Sigmoid colon (tissue), 7 donors: Measurements from ENCODE around the gene FREY1. TPM values are rescaled to one million over a fixed set of nuclear protein-coding genes. Genes with fewer than 3 reads are reported as not detected.

Source experiments
- DNase-seq: peaks from one replicate; pipeline ENCODE4 v3.0.0-alpha.2; 2019
- H3K27ac ChIP-seq, 4 donors: fragments of 200-600 bp; sonication (generic); one replicate each; pipeline ENCODE4 v1.5.1; 2016 to 2019; ENCODE audit warnings: mild to moderate bottlenecking in 1 of 4
- H3K27me3 ChIP-seq, 3 donors: fragments of 200-600 bp; sonication (generic); one replicate each; pipeline ENCODE4 v1.5.1; 2019; ENCODE audit warnings: mild to moderate bottlenecking in 1 of 3
- H3K36me3 ChIP-seq, 4 donors: fragments of 200-600 bp; sonication (generic); one replicate each; pipeline ENCODE4 v1.5.1; 2016 to 2019
- H3K4me1 ChIP-seq, 4 donors: fragments of 200-600 bp; sonication (generic); one replicate each; pipeline ENCODE4 v1.5.1; 2017 to 2019
- H3K4me3 ChIP-seq, 4 donors: fragments of 200-600 bp; sonication (generic); one replicate each; pipeline ENCODE4 v1.5.1; 2017 to 2019; ENCODE audit warnings: mild to moderate bottlenecking in 2 of 4, moderate library complexity in 1 of 4
- H3K9me3 ChIP-seq, 4 donors: fragments of 200-600 bp in 3 of 4; sonication (generic) in 3 of 4; one replicate each; pipeline versions ENCODE4 v1.5.1 to v1.6.1; 2013 to 2019
- EP300 ChIP-seq, 4 donors: sonication (generic); formaldehyde crosslinking; IDR thresholded peaks; one replicate each; pipeline ENCODE4 v1.6.1; 2017; ENCODE audit warnings: antibody characterized with exemption in 4 of 4
- POLR2A ChIP-seq, 2 donors: fragments of 450-650 bp; IDR thresholded peaks; one replicate each; pipeline ENCODE4 v1.6.1; 2016; ENCODE audit warnings: antibody characterized with exemption in 2 of 2, mild to moderate bottlenecking in 2 of 2, moderate library complexity in 2 of 2
- POLR2AphosphoS5 ChIP-seq, 4 donors: sonication (generic); formaldehyde crosslinking; IDR thresholded peaks; one replicate each; pipeline ENCODE4 v1.6.1; 2017; ENCODE audit warnings: antibody characterized with exemption in 4 of 4
- WGBS, 2 donors: extraction: QIAGEN DNeasy Blood & Tissue Kit; methylation state at CpG; one replicate each; pipeline ENCODE4 v1.1.7; 2013; 5-methylcytosine and 5-hydroxymethylcytosine counted together
- intact Hi-C: fragments of 100-400 bp; cut with DNase I; formaldehyde crosslinking; loops from one replicate; pipeline ENCODE4 v1.15.1; 2023
- polyA plus RNA-seq, 3 donors: library from polyadenylated mRNA; stranded (reverse); fragments of 200-250 nt; gene quantifications; one replicate each; pipeline ENCODE4 v1.2.3, GENCODE V29; 2013
- total RNA-seq, 4 donors: library from RNA; depleted of rRNA; stranded (reverse); fragments of >200 nt; gene quantifications; one replicate each; pipeline ENCODE4 v1.1.0, GENCODE V29; 2016
- TF ChIP-seq, protein P1 (sequence below), 4 experiments: fragments of 450-650 bp in 3 of 4; fragments of 200-600 bp in 1 of 4; IDR thresholded peaks; one replicate each; pipeline ENCODE4 v1.5.1; 2016 to 2019; ENCODE audit warnings: antibody characterized with exemption in 4 of 4, mild to moderate bottlenecking in 3 of 4, moderate library complexity in 2 of 4
- donor health status: healthy with polysubstance abuse.
- donor health status: Bipolar disorder and iron deficiency.
- donor health status: healthy.

The FREY1 gene
- total and polyA plus RNA-seq, 7 donors, result 0.64 to 3.5 (median 2.2) TPM; not detected in 4

DNA sequence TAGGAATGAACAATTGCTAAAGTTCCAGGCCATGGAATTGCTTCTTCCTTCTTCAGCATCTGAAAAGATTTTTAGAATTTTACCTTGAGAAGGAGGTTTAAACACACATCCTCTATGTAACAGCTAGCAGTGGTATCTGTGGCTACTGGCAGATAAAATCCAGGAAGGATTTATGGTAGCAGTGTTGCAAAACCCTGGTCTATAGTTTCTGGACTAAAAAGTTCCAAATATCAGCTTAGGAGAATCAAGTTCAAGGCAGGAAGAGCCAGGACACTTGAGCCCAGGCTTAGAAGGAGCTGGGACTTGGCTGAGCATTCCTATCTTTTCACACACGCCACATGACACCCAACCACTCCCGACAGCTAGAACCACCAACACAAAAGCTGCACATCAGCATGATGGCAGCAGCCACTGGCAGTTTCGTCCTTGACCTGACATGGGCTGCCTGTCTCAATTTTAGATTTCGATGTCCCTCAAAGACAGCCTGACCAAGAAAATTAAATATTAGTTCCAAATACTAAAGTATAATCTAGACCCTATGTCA lies 29.5 kb upstream of the FREY1 start:
- H3K27me3 ChIP-seq, result no peaks in the 10 kb centered on the region
- no peak overlapping the region for H3K27ac ChIP-seq
- H3K36me3 ChIP-seq, result peaks cover 14 to 72% (median 51%) of the 10 kb centered on the region in 4 donors
- TF ChIP-seq POLR2AphosphoS5 (IDR thresholded peaks at IDR 0.05), result no peak
- TF ChIP-seq POLR2A (IDR thresholded peaks at IDR 0.05), result no peak
- TF ChIP-seq, protein P1, sequence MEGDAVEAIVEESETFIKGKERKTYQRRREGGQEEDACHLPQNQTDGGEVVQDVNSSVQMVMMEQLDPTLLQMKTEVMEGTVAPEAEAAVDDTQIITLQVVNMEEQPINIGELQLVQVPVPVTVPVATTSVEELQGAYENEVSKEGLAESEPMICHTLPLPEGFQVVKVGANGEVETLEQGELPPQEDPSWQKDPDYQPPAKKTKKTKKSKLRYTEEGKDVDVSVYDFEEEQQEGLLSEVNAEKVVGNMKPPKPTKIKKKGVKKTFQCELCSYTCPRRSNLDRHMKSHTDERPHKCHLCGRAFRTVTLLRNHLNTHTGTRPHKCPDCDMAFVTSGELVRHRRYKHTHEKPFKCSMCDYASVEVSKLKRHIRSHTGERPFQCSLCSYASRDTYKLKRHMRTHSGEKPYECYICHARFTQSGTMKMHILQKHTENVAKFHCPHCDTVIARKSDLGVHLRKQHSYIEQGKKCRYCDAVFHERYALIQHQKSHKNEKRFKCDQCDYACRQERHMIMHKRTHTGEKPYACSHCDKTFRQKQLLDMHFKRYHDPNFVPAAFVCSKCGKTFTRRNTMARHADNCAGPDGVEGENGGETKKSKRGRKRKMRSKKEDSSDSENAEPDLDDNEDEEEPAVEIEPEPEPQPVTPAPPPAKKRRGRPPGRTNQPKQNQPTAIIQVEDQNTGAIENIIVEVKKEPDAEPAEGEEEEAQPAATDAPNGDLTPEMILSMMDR (IDR thresholded peaks at IDR 0.05), result no peak
- no peak for TF ChIP-seq EP300 (IDR thresholded peaks at IDR 0.05)
- peaks cover 0 to 9% (median 3%) of the 10 kb centered on the region in 4 donors for H3K4me1 ChIP-seq
- DNase-seq, result no peak
- no peaks in the 10 kb centered on the region for H3K9me3 ChIP-seq
- intact Hi-C loops, result no loop called here
- H3K4me3 ChIP-seq, result no peak overlapping the region
- WGBS, 2 donors, result 95 to 96% methylated on average over 4 of the region's 4 CpGs

DNA sequence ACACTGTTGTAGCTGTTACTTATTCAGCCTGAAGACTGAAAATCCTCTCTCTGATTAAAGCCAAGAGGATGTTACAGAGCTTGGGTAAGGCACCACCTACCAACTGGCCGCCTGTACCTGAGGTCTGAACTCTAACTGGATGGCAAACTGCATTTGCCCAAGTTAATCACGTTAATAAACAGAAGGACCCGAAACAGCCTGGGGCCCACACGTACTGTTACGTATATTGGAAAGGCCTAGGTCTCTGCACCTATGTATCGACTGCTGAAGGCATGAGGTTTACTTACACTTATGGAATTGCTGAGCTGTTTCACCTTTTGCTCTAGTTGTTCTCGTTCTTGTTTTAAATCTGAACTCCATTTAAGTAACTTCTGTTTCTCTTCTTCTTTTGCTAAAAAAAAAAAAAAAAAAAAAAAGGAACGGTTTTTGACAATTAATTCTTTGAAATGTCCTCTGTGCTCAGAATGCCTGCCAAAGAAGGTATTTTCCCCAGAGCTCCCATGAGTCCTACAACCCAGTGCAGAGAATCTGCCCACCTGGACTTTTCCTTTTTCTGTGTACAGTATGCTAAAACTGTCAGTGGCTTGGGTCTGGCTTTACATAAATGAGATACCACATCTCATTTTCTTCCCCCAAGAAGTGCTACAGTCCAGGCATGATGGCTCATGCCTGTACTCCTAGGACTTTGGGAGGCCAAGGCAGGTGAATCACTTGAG lies 28.4 kb upstream of the FREY1 start:
- intact Hi-C loops, result no loop called here
- WGBS, 2 donors, result 79 to 92% methylated on average over 8 of the region's 8 CpGs
- TF ChIP-seq POLR2A (IDR thresholded peaks at IDR 0.05) (no peak), EP300 (IDR thresholded peaks at IDR 0.05) (no peak), POLR2AphosphoS5 (IDR thresholded peaks at IDR 0.05) (no peak)
- TF ChIP-seq, protein P1 (IDR thresholded peaks at IDR 0.05), result no peak

GRCh38 chr11:45934580-45935318 lies 27.7 kb upstream of the FREY1 start:
- intact Hi-C loops, result no loop called here
- Histone ChIP-seq H3K9me3 (no peaks in the 10 kb centered on the region), H3K4me1 (peaks cover 0 to 9% (median 3%) of the 10 kb centered on the region in 4 donors), H3K4me3 (no peak overlapping the region), H3K27me3 (no peaks in the 10 kb centered on the region), H3K27ac (no peak overlapping the region), H3K36me3 (peaks cover 14 to 67% (median 53%) of the 10 kb centered on the region in 4 donors)
- no peak for DNase-seq
- TF ChIP-seq POLR2A (IDR thresholded peaks at IDR 0.05) (no peak), EP300 (IDR thresholded peaks at IDR 0.05) (no peak), POLR2AphosphoS5 (IDR thresholded peaks at IDR 0.05) (no peak)
- TF ChIP-seq, protein P1 (IDR thresholded peaks at IDR 0.05), result no peak
- WGBS, 2 donors, result 87 to 88% methylated on average over 12 of the region's 12 CpGs

More for the DNA sequence above, 28.4 kb upstream of the FREY1 start:
- H3K27me3 ChIP-seq, result no peaks in the 10 kb centered on the region
- peaks cover 14 to 67% (median 53%) of the 10 kb centered on the region in 4 donors for H3K36me3 ChIP-seq
- peaks cover 0 to 9% (median 3%) of the 10 kb centered on the region in 4 donors for H3K4me1 ChIP-seq
- no peak overlapping the region for H3K4me3 ChIP-seq
- H3K27ac ChIP-seq, result no peak overlapping the region
- H3K9me3 ChIP-seq, result no peaks in the 10 kb centered on the region
- no peak for DNase-seq

- WGBS, 2 donors, result 91 to 94% methylated on average over 21 of the region's 21 CpGs
- H3K36me3 ChIP-seq, result peaks cover 14 to 67% (median 53%) of the 10 kb centered on the region in 4 donors
- intact Hi-C loops, result no loop called here
These were observed 26.9 kb upstream of the FREY1 start for GRCh38 chr11:45933846-45934579.

More at GRCh38 chr11:45933846-45934579, 26.9 kb upstream of the FREY1 start:
- no peak overlapping the region for H3K4me3 ChIP-seq
- H3K27me3 ChIP-seq, result no peaks in the 10 kb centered on the region
- H3K4me1 ChIP-seq, result peaks cover 0 to 9% (median 3%) of the 10 kb centered on the region in 4 donors
- no peak overlapping the region for H3K27ac ChIP-seq
- TF ChIP-seq POLR2AphosphoS5 (IDR thresholded peaks at IDR 0.05) (no peak), EP300 (IDR thresholded peaks at IDR 0.05) (no peak), POLR2A (IDR thresholded peaks at IDR 0.05) (no peak)
- TF ChIP-seq, protein P1 (IDR thresholded peaks at IDR 0.05), result no peak
- DNase-seq, result no peak
- no peaks in the 10 kb centered on the region for H3K9me3 ChIP-seq
